GM23338 (cell line): Measurements from ENCODE around the gene TRIM24. TPM values are rescaled to one million over a fixed set of nuclear protein-coding genes. Genes with fewer than 3 reads are reported as not detected.

Experiments
- ATAC-seq: fragments of 200-7000 bp; cut with Tn5 transposase; 3 replicates; pipeline ENCODE4 v1.9.1; 2020
- DNase-seq: peaks from one replicate; pipeline ENCODE4 v3.0.0-alpha.2; 2015; ENCODE audit warnings: low spot score
- H2AFZ ChIP-seq: fragments of 200-600 bp; sonication (generic); 2 replicates; pipeline ENCODE4 v1.8.0; 2016; ENCODE audit warnings: antibody characterized with exemption, mild to moderate bottlenecking, moderate library complexity
- H3F3A ChIP-seq: fragments of 200-600 bp; sonication (generic); replicated peaks from 2 replicates; pipeline ENCODE4 v1.8.0; 2017; ENCODE audit warnings: antibody characterized with exemption, mixed run types, low read depth
- H3K27ac ChIP-seq: fragments of 200-600 bp; sonication (generic); 2 replicates; pipeline ENCODE4 v1.6.1; 2016; ENCODE audit warnings: low read depth
- H3K27me3 ChIP-seq: fragments of 200-600 bp; sonication (generic); 2 replicates; pipeline ENCODE4 v1.8.0; 2016; ENCODE audit warnings: mild to moderate bottlenecking, mixed run types, moderate library complexity; ENCODE audit not compliant: insufficient read depth
- H3K36me3 ChIP-seq: fragments of 200-600 bp; sonication (generic); 2 replicates; pipeline ENCODE4 v1.8.0; 2016; ENCODE audit warnings: mild to moderate bottlenecking; ENCODE audit not compliant: insufficient read depth
- H3K4me1 ChIP-seq: fragments of 200-600 bp; sonication (generic); 2 replicates; pipeline ENCODE4 v1.8.0; 2016; ENCODE audit warnings: mild to moderate bottlenecking, moderate library complexity; ENCODE audit not compliant: insufficient read depth
- H3K4me2 ChIP-seq: fragments of 200-600 bp; sonication (generic); 2 replicates; pipeline ENCODE4 v1.7.1; 2017; ENCODE audit warnings: mixed run types
- H3K4me3 ChIP-seq: fragments of 200-600 bp; sonication (generic); 2 replicates; pipeline ENCODE4 v1.6.1; 2016; ENCODE audit warnings: mixed run types
- H3K79me2 ChIP-seq: fragments of 200-600 bp; sonication (generic); replicated peaks from 2 replicates; pipeline ENCODE4 v1.8.0; 2017; ENCODE audit warnings: mild to moderate bottlenecking; ENCODE audit not compliant: insufficient read depth
- H3K9me2 ChIP-seq: fragments of 200-600 bp; sonication (generic); 2 replicates; pipeline ENCODE4 v1.8.0; 2017; ENCODE audit not compliant: insufficient read depth
- H4K20me1 ChIP-seq: fragments of 200-600 bp; sonication (generic); replicated peaks from 2 replicates; pipeline ENCODE4 v1.8.0; 2017; ENCODE audit warnings: mild to moderate bottlenecking; ENCODE audit not compliant: insufficient read depth
- H3K27ac Mint-ChIP-seq: 2 replicates; pipeline ENCODE4 v1.8.0; 2020; ENCODE audit warnings: inconsistent platforms, mild to moderate bottlenecking, moderate library complexity, mixed read lengths
- H3K27me3 Mint-ChIP-seq: 3 replicates; pipeline ENCODE4 v1.8.0; 2022; ENCODE audit warnings: low read depth, mild to moderate bottlenecking, moderate library complexity, mixed read lengths, inconsistent platforms; ENCODE audit not compliant: insufficient read depth, poor library complexity
- H3K36me3 Mint-ChIP-seq: 3 replicates; pipeline ENCODE4 v1.8.0; 2021; ENCODE audit warnings: low read depth, mild to moderate bottlenecking, inconsistent platforms, moderate library complexity, mixed read lengths
- H3K4me1 Mint-ChIP-seq: 3 replicates; pipeline ENCODE4 v1.8.0; 2020; ENCODE audit warnings: mild to moderate bottlenecking, inconsistent platforms, mixed read lengths
- H3K4me3 Mint-ChIP-seq: 3 replicates; pipeline ENCODE4 v1.8.0; 2021; ENCODE audit warnings: moderate library complexity, mild to moderate bottlenecking, inconsistent platforms, mixed read lengths
- H3K9me3 Mint-ChIP-seq: 3 replicates; pipeline ENCODE4 v1.8.0; 2020; ENCODE audit warnings: moderate library complexity, mild to moderate bottlenecking, inconsistent platforms, mixed read lengths
- CREB1 ChIP-seq: fragments of 250-450 bp; sonication (Bioruptor Pico); IDR thresholded peaks from 2 replicates; pipeline ENCODE4 v1.5.0; 2020; ENCODE audit warnings: low read depth, mild to moderate bottlenecking, moderate library complexity
- CTCF ChIP-seq, 2 experiments: fragments of 200-600 bp in 1 of 2; sonication (generic) in 1 of 2; conservative IDR thresholded peaks; 2 replicates each; pipeline versions ENCODE4 v1.5.1 to v1.6.1; 2016 to 2017; ENCODE audit warnings: antibody characterized with exemption in 2 of 2, low read depth in 2 of 2, mild to moderate bottlenecking in 2 of 2, moderate library complexity in 1 of 2
- EZH2 ChIP-seq: fragments of 200-600 bp; sonication (generic); IDR thresholded peaks from one replicate; pipeline ENCODE4 v1.8.0; 2017; ENCODE audit warnings: antibody characterized with exemption, mild to moderate bottlenecking, low read depth; ENCODE audit not compliant: unreplicated experiment
- JUNB ChIP-seq: IDR thresholded peaks from one replicate; pipeline ENCODE4 v1.6.1; 2016; ENCODE audit warnings: antibody characterized with exemption; ENCODE audit not compliant: unreplicated experiment
- NANOG ChIP-seq: IDR thresholded peaks from 2 replicates; pipeline ENCODE4 v1.6.1; 2016; ENCODE audit warnings: antibody characterized with exemption, borderline replicate concordance
- STAT1 ChIP-seq: IDR thresholded peaks from one replicate; pipeline ENCODE4 v1.6.1; 2016; ENCODE audit warnings: antibody characterized with exemption; ENCODE audit not compliant: unreplicated experiment
- ZNF331 ChIP-seq: fragments of 250-450 bp; sonication (Bioruptor Pico); IDR thresholded peaks from 2 replicates; pipeline ENCODE4 v1.5.0; 2020; ENCODE audit warnings: low read depth, mild to moderate bottlenecking, moderate library complexity
- ZNF462 ChIP-seq: fragments of 250-450 bp; sonication (Bioruptor Pico); IDR thresholded peaks from 2 replicates; pipeline ENCODE4 v1.5.0; 2020; ENCODE audit warnings: mild to moderate bottlenecking, moderate library complexity
- polyA plus RNA-seq: library from polyadenylated mRNA; unstranded; fragments of >200 nt; fragmentation: Nextera tagmentation; extraction: Ambion mirVana; gene quantifications from 2 replicates; pipeline ENCODE4 v1.2.1, GENCODE V29; 2016
- total RNA-seq: library from RNA; depleted of rRNA; stranded (reverse); fragments of >200 nt; shearing (Covaris generic); gene quantifications from 2 replicates; pipeline ENCODE4 v1.2.3, GENCODE V29; 2014

The TRIM24 gene
- total and polyA plus RNA-seq, 2 experiments from 2014 or later: 67.0 to 120 TPM

- no peak for TF ChIP-seq ZNF462 (CRISPR knock-in tag)
These were observed 95.6 kb downstream of the TRIM24 start (continued) for GRCh38 chr7:138555684-138556083.

GRCh38 chr7:138556771-138557484 lies 96.9 kb downstream of the TRIM24 start:
- no peak overlapping the region for H3K4me2 ChIP-seq
- H3K9me3 Mint-ChIP-seq: peaks cover 54% of the 10 kb centered on the region
- ATAC-seq (no peak), DNase-seq (peak; percentile 23)
- H3K27me3 Mint-ChIP-seq: peaks cover 9% of the 10 kb centered on the region
- H4K20me1 ChIP-seq: peaks cover 4% of the 10 kb centered on the region; the same call in 1 of the 2 replicates
- H3K4me1 ChIP-seq: no peaks in the 10 kb centered on the region
- H2AFZ ChIP-seq: no peak overlapping the region
- H3F3A ChIP-seq: 0 out of 2 replicates have a peak, but pooled peaks cover 9% of the 10 kb centered on the region
- H3K4me1 Mint-ChIP-seq: no peaks in the 10 kb centered on the region
- peaks cover 69% of the 10 kb centered on the region for H3K79me2 ChIP-seq
- H3K27ac Mint-ChIP-seq: no peak overlapping the region
- peaks cover 98% of the 10 kb centered on the region for H3K36me3 Mint-ChIP-seq
- H3K9me2 ChIP-seq: peaks cover 4% of the 10 kb centered on the region; the same call in 1 of the 2 replicates
- no peak overlapping the region for H3K27ac ChIP-seq
- peaks cover 99% of the 10 kb centered on the region for H3K36me3 ChIP-seq
- no peak overlapping the region for H3K4me3 Mint-ChIP-seq
- H3K4me3 ChIP-seq: no peak overlapping the region
- no peaks in the 10 kb centered on the region for H3K27me3 ChIP-seq
- TF ChIP-seq STAT1: no peak
- no peak for TF ChIP-seq NANOG
- TF ChIP-seq EZH2: no peak
- no peak for TF ChIP-seq JUNB
- no peak for TF ChIP-seq CTCF (conservative IDR thresholded peaks at IDR 0.05; ENCODE audit: low read depth in 2 of 2)
- TF ChIP-seq CREB1 (CRISPR knock-in tag): no peak
- no peak for TF ChIP-seq ZNF331 (CRISPR knock-in tag)
